Heart right ventricle (tissue), 16 donors: ENCODE results near the gene KRTAP10-9. TPM values are rescaled to one million over a fixed set of nuclear protein-coding genes. Genes with fewer than 3 reads are reported as not detected.

Source experiments
- ATAC-seq, 8 donors: fragments of 200-7000 bp; cut with Tn5 transposase; one replicate each; pipeline ENCODE4 v1.9.1; 2020; ENCODE audit warnings: mild to moderate bottlenecking in 8 of 8, moderate library complexity in 8 of 8, moderate number of reproducible peaks in 1 of 8
- DNase-seq, 2 donors: peaks; one replicate each; pipeline ENCODE4 v3.0.0-alpha.2; 2020
- H3K27ac ChIP-seq, 10 donors: fragments of 200-600 bp; sonication (generic) in 2 of 10; one replicate each; pipeline versions ENCODE4 v1.5.0 to v1.8.0; 2020 to 2022; ENCODE audit warnings: mild to moderate bottlenecking in 3 of 10
- H3K27me3 ChIP-seq, 7 donors: fragments of 200-600 bp; one replicate each; pipeline ENCODE4 v1.8.0; 2021 to 2022; ENCODE audit warnings: mild to moderate bottlenecking in 2 of 7
- H3K36me3 ChIP-seq, 9 donors: fragments of 200-600 bp; sonication (generic) in 1 of 9; one replicate each; pipeline versions ENCODE4 v1.5.0 to v1.8.0; 2020 to 2022; ENCODE audit warnings: mild to moderate bottlenecking in 2 of 9
- H3K4me1 ChIP-seq, 9 donors: fragments of 200-600 bp; sonication (generic) in 1 of 9; one replicate each; pipeline versions ENCODE4 v1.5.0 to v1.8.0; 2020 to 2022; ENCODE audit warnings: mild to moderate bottlenecking in 4 of 9
- H3K4me3 ChIP-seq, 10 donors: fragments of 200-600 bp; sonication (generic) in 2 of 10; one replicate each; pipeline versions ENCODE4 v1.5.0 to v1.8.0; 2020 to 2022; ENCODE audit warnings: mild to moderate bottlenecking in 7 of 10, moderate library complexity in 2 of 10
- H3K9me3 ChIP-seq, 11 donors: fragments of 200-600 bp in 10 of 11; sonication (generic) in 2 of 11; one replicate each; pipeline versions ENCODE4 v1.5.0 to v1.8.0; 2013 to 2022; ENCODE audit warnings: mild to moderate bottlenecking in 2 of 11, control low read depth in 1 of 11, moderate library complexity in 1 of 11
- WGBS, 2 donors: extraction: QIAGEN DNeasy Blood & Tissue Kit; methylation state at CpG; one replicate each; pipeline ENCODE4 v1.1.7; 2013; ENCODE audit warnings: inconsistent platforms in 1 of 2; 5-methylcytosine and 5-hydroxymethylcytosine counted together
- intact Hi-C, 10 donors: fragments of 100-400 bp; cut with DNase I; formaldehyde crosslinking; loops; one replicate each; pipeline versions ENCODE4 v1.11.1 to v1.14.2; 2022
- polyA plus RNA-seq, 2 donors: library from polyadenylated mRNA; stranded (reverse); fragments of 200-250 nt; gene quantifications; one replicate each; pipeline ENCODE4 v1.2.3, GENCODE V29; 2013
- total RNA-seq, 10 donors: library from RNA; stranded (reverse); fragmentation: NEBNext Ultra II Directional in 3 of 10; extraction: Animal tissue kit (Norgen Biotek cat#: 25700) in 3 of 10; gene quantifications; one replicate each; pipeline versions ENCODE4 v1.2.1 to v1.2.4, GENCODE V29; 2021 to 2023
- TF ChIP-seq, protein P1 (sequence below), 9 donors: fragments of 200-600 bp; sonication (generic) in 2 of 9; IDR thresholded peaks; one replicate each; pipeline versions ENCODE4 v1.5.0 to v1.8.0; 2021 to 2022; ENCODE audit warnings: antibody characterized with exemption in 9 of 9, mild to moderate bottlenecking in 5 of 9, moderate library complexity in 1 of 9
- donor health status: Arrhythmogenic right ventricular cardiomyopathy.
- donor health status: ischemic (EF 13 %, LVEDD 7.1; RV severe dilation, severe dysfunction).
- donor health status: healthy with polysubstance abuse.
- donor health status: DM: no; HTN: yes; CAD: no.
- donor health status: DM: no; HTN: no; CAD: no.
- donor health status: ischemic (EF 25% LVEDD 6.9; RV normal size, moderate dysfunction).
- donor health status: ischemic (EF 25% LVEDD 5.7; RV mildly dilated, moderate dysfunction).
- donor health status: healthy.
- donor health status: DM: yes; HTN: yes; CAD: no.
- donor health status: Ischemic cardiomyopathy.
- donor health status: ischemic (EF 35%, LVEDD 5.7; RV mildly dilated, moderate dysfunction).
- donor health status: nonischemic (EF 11% LVEDD 7.7; RV severe dilation, severe dysfunction).
- donor health status: DM: yes; HTN: yes; CAD: no.
- donor health status: PGD.
- donor health status: ischemic (EF 29% LVEDD 5.4; RV normal size, mild dysfunction).
- donor health status: nonischemic (EF 23%, LVEDD 6.1; RV moderate dilation, normal function).

The KRTAP10-9 gene
- total and polyA plus RNA-seq, 12 donors, result not detected

DNA sequence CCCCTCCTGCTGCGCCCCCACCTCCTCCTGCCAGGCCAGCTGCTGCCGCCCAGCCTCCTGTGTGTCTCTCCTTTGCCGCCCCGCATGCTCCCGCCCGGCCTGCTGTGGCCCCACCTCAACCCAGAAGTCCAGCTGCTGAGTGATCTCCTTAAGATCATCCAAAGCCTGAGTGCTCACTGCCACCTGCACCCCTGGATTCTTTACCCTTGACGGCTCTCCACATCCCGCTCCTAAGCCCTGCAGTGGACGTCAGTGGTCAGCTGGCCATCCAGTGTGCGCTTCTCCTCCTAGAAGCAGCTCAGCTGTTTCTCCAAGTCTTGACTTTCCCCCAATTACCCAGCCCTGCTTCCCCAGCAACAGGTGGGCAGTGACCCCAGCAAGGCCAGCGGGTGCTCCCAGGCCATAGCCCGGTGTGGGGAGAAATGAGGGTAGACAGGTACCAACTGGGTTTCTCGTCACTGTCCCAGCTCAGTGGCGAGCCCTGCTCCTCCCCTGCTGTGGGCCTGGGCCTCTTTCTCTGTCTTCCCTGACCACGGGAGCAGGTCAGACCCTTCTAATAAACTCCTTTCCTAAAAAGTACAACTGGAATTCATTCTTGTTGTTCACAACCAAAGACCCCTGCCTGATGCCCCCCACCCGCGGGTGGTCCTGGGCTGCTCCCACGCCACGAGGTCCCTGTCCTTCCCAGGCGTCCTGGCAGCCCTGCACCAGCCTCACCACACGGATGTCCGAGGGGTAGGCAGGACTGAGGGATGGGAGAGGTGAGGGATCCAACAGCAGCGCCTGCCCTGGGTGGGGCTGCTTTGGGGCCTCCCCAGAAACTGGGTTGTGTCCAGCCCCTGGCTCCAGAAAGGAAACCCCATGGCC is 25.1 kb upstream of the KRTAP10-9 start:
- Histone ChIP-seq H3K9me3 (peaks cover 0 to 28% (median 0%) of the 10 kb centered on the region in 11 donors), H3K27ac (no peak overlapping the region), H3K36me3 (no peaks in the 10 kb centered on the region), H3K4me3 (no peak overlapping the region), H3K4me1 (no peaks in the 10 kb centered on the region), H3K27me3 (peaks cover 0 to 61% (median 18%) of the 10 kb centered on the region in 7 donors)
- DNase-seq (no peak), ATAC-seq (no peak)
- intact Hi-C loops, result no loop called here
- TF ChIP-seq, protein P1, sequence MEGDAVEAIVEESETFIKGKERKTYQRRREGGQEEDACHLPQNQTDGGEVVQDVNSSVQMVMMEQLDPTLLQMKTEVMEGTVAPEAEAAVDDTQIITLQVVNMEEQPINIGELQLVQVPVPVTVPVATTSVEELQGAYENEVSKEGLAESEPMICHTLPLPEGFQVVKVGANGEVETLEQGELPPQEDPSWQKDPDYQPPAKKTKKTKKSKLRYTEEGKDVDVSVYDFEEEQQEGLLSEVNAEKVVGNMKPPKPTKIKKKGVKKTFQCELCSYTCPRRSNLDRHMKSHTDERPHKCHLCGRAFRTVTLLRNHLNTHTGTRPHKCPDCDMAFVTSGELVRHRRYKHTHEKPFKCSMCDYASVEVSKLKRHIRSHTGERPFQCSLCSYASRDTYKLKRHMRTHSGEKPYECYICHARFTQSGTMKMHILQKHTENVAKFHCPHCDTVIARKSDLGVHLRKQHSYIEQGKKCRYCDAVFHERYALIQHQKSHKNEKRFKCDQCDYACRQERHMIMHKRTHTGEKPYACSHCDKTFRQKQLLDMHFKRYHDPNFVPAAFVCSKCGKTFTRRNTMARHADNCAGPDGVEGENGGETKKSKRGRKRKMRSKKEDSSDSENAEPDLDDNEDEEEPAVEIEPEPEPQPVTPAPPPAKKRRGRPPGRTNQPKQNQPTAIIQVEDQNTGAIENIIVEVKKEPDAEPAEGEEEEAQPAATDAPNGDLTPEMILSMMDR (IDR thresholded peaks at IDR 0.05), result no peak
- 73 to 78% methylated on average over 23 of the region's 23 CpGs for WGBS, 2 donors

DNA sequence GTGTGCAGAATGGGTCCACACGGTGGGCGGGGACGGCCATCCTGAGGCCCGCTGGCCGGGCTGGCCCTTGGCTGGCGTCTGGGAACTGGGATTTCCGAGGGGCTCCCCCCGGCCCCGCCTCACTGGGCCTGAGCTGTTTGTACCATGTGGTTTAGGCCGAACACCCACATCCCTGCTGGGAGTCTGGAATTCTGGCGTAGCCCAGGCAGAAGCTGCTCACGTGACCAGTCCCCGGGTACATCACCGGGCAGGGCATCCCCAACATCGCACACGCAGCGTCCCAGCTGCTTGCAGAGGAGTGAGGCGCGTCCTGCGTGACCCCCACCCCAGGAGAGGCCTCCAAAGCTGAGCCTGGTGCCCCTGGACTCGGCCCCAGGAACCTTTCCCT is 24.4 kb upstream of the KRTAP10-9 start:
- Histone ChIP-seq H3K4me1 (no peaks in the 10 kb centered on the region), H3K27ac (no peak overlapping the region), H3K9me3 (peaks cover 0 to 30% (median 0%) of the 10 kb centered on the region in 11 donors), H3K4me3 (no peak overlapping the region), H3K27me3 (peaks cover 0 to 58% (median 14%) of the 10 kb centered on the region in 7 donors), H3K36me3 (no peaks in the 10 kb centered on the region)
- TF ChIP-seq, protein P1 (IDR thresholded peaks at IDR 0.05), result no peak
- 74 to 75% methylated on average over 19 to 20 of the region's 21 CpGs for WGBS, 2 donors
- ATAC-seq (no peak), DNase-seq (no peak)
- intact Hi-C loops, result no loop called here

DNA sequence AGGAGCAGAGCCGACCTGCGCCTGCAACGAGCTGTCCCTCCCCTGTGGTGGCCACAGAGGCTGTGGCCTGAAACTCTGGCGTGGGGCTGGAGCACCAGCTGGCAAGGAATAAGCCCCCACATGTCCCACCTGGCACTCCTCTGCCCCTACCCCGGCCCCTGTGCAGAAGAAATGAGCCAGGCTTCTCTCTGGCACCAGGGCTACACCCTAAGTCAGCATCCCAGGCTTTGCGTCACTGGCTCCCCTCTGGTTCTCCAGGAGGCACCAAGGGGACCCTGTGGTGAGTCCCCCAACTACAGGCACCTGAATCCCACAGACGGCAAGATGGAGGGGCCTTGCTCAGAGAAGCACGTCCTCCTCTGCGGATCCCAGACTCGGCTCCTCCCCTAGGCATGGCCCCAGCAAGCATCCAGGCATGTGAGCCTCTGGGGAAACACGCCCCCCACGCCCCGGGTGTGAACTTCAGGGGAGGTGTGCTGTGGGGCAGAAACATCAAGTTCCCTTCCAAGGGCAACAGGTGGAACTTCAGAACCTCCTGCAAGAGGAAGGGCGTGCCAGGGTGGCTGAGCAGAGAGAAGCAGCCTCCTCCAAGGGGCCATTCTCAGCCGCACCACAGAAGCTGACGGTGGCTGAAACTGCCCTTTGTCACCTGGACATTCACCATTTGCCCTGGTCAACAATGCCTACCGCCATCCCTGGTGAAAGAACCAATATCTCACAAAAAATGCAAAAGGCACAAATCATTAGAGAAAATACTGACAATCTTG is 23.6 kb upstream of the KRTAP10-9 start:
- intact Hi-C loops, result no loop called here
- peaks cover 0 to 50% (median 12%) of the 10 kb centered on the region in 7 donors for H3K27me3 ChIP-seq

DNA sequence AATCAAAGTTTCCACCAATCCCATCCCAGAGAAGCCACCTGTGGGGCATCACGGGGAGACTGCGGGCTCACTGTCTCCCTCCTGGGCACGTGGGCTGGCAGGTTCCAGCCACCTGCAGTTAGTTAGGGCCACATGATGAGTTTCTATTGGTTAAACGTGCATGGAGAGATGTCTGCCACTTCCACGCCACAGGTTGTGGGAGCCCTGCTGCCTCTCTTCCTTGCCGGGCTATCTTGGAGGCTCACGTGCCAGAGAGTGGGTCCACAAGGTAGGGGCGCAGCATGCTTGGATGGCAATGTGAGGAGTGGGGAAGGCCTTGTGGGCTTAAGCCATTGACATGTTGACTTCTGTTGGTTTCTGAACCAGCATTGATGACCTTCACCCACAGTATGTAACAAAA is 23.0 kb upstream of the KRTAP10-9 start:
- TF ChIP-seq, protein P1 (IDR thresholded peaks at IDR 0.05), result no peak
- Histone ChIP-seq H3K36me3 (no peaks in the 10 kb centered on the region), H3K27ac (no peak overlapping the region), H3K27me3 (peaks cover 0 to 43% (median 12%) of the 10 kb centered on the region in 7 donors), H3K4me3 (no peak overlapping the region), H3K9me3 (peaks cover 0 to 34% (median 0%) of the 10 kb centered on the region in 11 donors), H3K4me1 (no peaks in the 10 kb centered on the region)
- intact Hi-C loops, result no loop called here
- WGBS, 2 donors, result 85 to 86% methylated on average over 8 of the region's 8 CpGs
- DNase-seq (no peak), ATAC-seq (no peak)

More for the DNA sequence above, 23.6 kb upstream of the KRTAP10-9 start:
- H3K4me3 ChIP-seq, result no peak overlapping the region
- H3K4me1 ChIP-seq, result no peaks in the 10 kb centered on the region
- ATAC-seq (no peak), DNase-seq (no peak)
- H3K9me3 ChIP-seq, result peaks cover 0 to 32% (median 0%) of the 10 kb centered on the region in 11 donors
- 54 to 58% methylated on average over 17 of the region's 17 CpGs for WGBS, 2 donors
- no peaks in the 10 kb centered on the region for H3K36me3 ChIP-seq
- TF ChIP-seq, protein P1 (IDR thresholded peaks at IDR 0.05), result no peak
- H3K27ac ChIP-seq, result no peak overlapping the region
